Sigmoid colon (tissue), 7 donors: ENCODE measurements around the gene KCTD2. TPM values are rescaled to one million over a fixed set of nuclear protein-coding genes. Genes with fewer than 3 reads are reported as not detected.

Experiments
- DNase-seq: peaks from one replicate; pipeline ENCODE4 v3.0.0-alpha.2; 2019
- H3K27ac ChIP-seq, 4 donors: fragments of 200-600 bp; sonication (generic); one replicate each; pipeline ENCODE4 v1.5.1; 2016 to 2019; ENCODE audit warnings: mild to moderate bottlenecking in 1 of 4
- H3K27me3 ChIP-seq, 3 donors: fragments of 200-600 bp; sonication (generic); one replicate each; pipeline ENCODE4 v1.5.1; 2019; ENCODE audit warnings: mild to moderate bottlenecking in 1 of 3
- H3K36me3 ChIP-seq, 4 donors: fragments of 200-600 bp; sonication (generic); one replicate each; pipeline ENCODE4 v1.5.1; 2016 to 2019
- H3K4me1 ChIP-seq, 4 donors: fragments of 200-600 bp; sonication (generic); one replicate each; pipeline ENCODE4 v1.5.1; 2017 to 2019
- H3K4me3 ChIP-seq, 4 donors: fragments of 200-600 bp; sonication (generic); one replicate each; pipeline ENCODE4 v1.5.1; 2017 to 2019; ENCODE audit warnings: mild to moderate bottlenecking in 2 of 4, moderate library complexity in 1 of 4
- H3K9me3 ChIP-seq, 4 donors: fragments of 200-600 bp in 3 of 4; sonication (generic) in 3 of 4; one replicate each; pipeline versions ENCODE4 v1.5.1 to v1.6.1; 2013 to 2019
- EP300 ChIP-seq, 4 donors: sonication (generic); formaldehyde crosslinking; IDR thresholded peaks; one replicate each; pipeline ENCODE4 v1.6.1; 2017; ENCODE audit warnings: antibody characterized with exemption in 4 of 4
- POLR2A ChIP-seq, 2 donors: fragments of 450-650 bp; IDR thresholded peaks; one replicate each; pipeline ENCODE4 v1.6.1; 2016; ENCODE audit warnings: antibody characterized with exemption in 2 of 2, mild to moderate bottlenecking in 2 of 2, moderate library complexity in 2 of 2
- POLR2AphosphoS5 ChIP-seq, 4 donors: sonication (generic); formaldehyde crosslinking; IDR thresholded peaks; one replicate each; pipeline ENCODE4 v1.6.1; 2017; ENCODE audit warnings: antibody characterized with exemption in 4 of 4
- WGBS, 2 donors: extraction: QIAGEN DNeasy Blood & Tissue Kit; methylation state at CpG; one replicate each; pipeline ENCODE4 v1.1.7; 2013; 5-methylcytosine and 5-hydroxymethylcytosine counted together
- intact Hi-C: fragments of 100-400 bp; cut with DNase I; formaldehyde crosslinking; loops from one replicate; pipeline ENCODE4 v1.15.1; 2023
- polyA plus RNA-seq, 3 donors: library from polyadenylated mRNA; stranded (reverse); fragments of 200-250 nt; gene quantifications; one replicate each; pipeline ENCODE4 v1.2.3, GENCODE V29; 2013
- total RNA-seq, 4 donors: library from RNA; depleted of rRNA; stranded (reverse); fragments of >200 nt; gene quantifications; one replicate each; pipeline ENCODE4 v1.1.0, GENCODE V29; 2016
- TF ChIP-seq, protein P1 (sequence below), 4 experiments: fragments of 450-650 bp in 3 of 4; fragments of 200-600 bp in 1 of 4; IDR thresholded peaks; one replicate each; pipeline ENCODE4 v1.5.1; 2016 to 2019; ENCODE audit warnings: antibody characterized with exemption in 4 of 4, mild to moderate bottlenecking in 3 of 4, moderate library complexity in 2 of 4
- donor health status: healthy with polysubstance abuse.
- donor health status: Bipolar disorder and iron deficiency.
- donor health status: healthy.

The KCTD2 gene
- total and polyA plus RNA-seq, 7 donors: 12.5 to 25.5 (median 21.3) TPM

DNA sequence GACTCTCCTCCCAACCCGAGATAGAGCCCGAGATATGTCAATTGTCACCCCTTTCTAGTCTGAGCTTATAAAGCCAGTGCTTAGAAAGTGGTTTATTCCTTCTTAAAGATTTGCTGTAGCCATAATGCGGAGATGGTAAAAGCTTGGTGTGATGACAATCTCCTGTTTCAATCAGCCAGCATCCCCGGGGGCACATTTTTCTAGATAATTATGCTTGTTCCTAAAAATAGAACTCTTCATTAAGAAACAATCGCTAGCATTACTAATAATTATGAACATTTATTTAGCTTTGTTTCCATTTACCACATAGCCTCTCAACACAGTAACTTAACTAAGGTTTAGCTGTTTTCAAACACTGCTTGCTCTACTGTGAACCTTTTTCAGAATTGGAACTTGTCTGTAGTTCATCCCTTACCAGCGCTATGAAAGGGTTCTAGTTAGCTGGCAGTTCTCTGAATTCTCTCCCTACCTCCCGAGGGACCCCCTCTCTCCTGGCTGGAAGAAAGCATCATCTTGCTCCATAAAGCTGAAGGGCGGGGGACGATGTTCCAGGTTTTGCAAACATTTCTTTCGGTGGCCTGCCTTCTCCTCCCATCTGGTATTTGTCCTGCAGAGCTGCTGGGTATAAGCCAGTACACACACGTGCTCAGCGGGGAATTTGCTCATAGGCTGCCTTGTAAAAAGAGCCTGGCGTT is 35.5 kb upstream of the KCTD2 start:
- TF ChIP-seq POLR2A (IDR thresholded peaks at IDR 0.05) (no peak), POLR2AphosphoS5 (IDR thresholded peaks at IDR 0.05) (peak in 3 of 4 donors; percentile 77 to 82 (median 78)), EP300 (IDR thresholded peaks at IDR 0.05) (peak in 3 of 4 donors; percentile 19 to 40 (median 38))
- TF ChIP-seq, protein P1, sequence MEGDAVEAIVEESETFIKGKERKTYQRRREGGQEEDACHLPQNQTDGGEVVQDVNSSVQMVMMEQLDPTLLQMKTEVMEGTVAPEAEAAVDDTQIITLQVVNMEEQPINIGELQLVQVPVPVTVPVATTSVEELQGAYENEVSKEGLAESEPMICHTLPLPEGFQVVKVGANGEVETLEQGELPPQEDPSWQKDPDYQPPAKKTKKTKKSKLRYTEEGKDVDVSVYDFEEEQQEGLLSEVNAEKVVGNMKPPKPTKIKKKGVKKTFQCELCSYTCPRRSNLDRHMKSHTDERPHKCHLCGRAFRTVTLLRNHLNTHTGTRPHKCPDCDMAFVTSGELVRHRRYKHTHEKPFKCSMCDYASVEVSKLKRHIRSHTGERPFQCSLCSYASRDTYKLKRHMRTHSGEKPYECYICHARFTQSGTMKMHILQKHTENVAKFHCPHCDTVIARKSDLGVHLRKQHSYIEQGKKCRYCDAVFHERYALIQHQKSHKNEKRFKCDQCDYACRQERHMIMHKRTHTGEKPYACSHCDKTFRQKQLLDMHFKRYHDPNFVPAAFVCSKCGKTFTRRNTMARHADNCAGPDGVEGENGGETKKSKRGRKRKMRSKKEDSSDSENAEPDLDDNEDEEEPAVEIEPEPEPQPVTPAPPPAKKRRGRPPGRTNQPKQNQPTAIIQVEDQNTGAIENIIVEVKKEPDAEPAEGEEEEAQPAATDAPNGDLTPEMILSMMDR (IDR thresholded peaks at IDR 0.05): no peak
- H3K4me3 ChIP-seq: peak overlapping the region; percentile 76 to 82 (median 78)
- peaks cover 0 to 2% (median 0%) of the 10 kb centered on the region in 4 donors for H3K36me3 ChIP-seq
- H3K27me3 ChIP-seq: no peaks in the 10 kb centered on the region
- 41 to 49% methylated on average over 13 of the region's 13 CpGs for WGBS, 2 donors
- peak overlapping the region; percentile 93 to 99 (median 96) for H3K27ac ChIP-seq
- H3K9me3 ChIP-seq: no peaks in the 10 kb centered on the region
- DNase-seq: peak; percentile 95
- H3K4me1 ChIP-seq: peaks cover 0 to 34% (median 29%) of the 10 kb centered on the region in 4 donors
- intact Hi-C loops: loop anchor here (1.0 kb wide), 2 partner anchors 21 to 23 kb away; no protein-coding TSS in a partner anchor

DNA sequence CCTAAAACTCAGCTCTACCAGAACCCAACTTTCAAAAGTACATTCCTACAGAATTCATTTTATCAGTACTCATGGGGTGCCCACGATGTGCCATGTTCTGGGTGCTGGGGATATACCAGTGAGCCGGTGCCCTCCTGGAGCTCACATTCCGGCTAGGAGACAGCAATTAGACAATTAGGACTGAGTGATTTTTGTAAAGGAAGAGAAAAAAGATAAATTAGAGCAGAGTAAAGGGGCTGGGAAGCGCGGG is 35.0 kb upstream of the KCTD2 start:
- TF ChIP-seq, protein P1 (IDR thresholded peaks at IDR 0.05): no peak
- TF ChIP-seq EP300 (IDR thresholded peaks at IDR 0.05) (no peak), POLR2AphosphoS5 (IDR thresholded peaks at IDR 0.05) (no peak), POLR2A (IDR thresholded peaks at IDR 0.05) (no peak)
- no peak for DNase-seq
- Histone ChIP-seq H3K36me3 (peaks cover 0 to 7% (median 0%) of the 10 kb centered on the region in 4 donors), H3K27ac (peak overlapping the region; percentile 93 to 99 (median 96)), H3K27me3 (no peaks in the 10 kb centered on the region), H3K9me3 (no peaks in the 10 kb centered on the region), H3K4me1 (peaks cover 0 to 34% (median 29%) of the 10 kb centered on the region in 4 donors), H3K4me3 (peak overlapping the region; percentile 76 to 82 (median 78))
- intact Hi-C loops: loop anchor here (1.0 kb wide), 2 partner anchors 20 to 24 kb away; no protein-coding TSS in a partner anchor
- 19 to 27% methylated on average over 5 of the region's 5 CpGs for WGBS, 2 donors

DNA sequence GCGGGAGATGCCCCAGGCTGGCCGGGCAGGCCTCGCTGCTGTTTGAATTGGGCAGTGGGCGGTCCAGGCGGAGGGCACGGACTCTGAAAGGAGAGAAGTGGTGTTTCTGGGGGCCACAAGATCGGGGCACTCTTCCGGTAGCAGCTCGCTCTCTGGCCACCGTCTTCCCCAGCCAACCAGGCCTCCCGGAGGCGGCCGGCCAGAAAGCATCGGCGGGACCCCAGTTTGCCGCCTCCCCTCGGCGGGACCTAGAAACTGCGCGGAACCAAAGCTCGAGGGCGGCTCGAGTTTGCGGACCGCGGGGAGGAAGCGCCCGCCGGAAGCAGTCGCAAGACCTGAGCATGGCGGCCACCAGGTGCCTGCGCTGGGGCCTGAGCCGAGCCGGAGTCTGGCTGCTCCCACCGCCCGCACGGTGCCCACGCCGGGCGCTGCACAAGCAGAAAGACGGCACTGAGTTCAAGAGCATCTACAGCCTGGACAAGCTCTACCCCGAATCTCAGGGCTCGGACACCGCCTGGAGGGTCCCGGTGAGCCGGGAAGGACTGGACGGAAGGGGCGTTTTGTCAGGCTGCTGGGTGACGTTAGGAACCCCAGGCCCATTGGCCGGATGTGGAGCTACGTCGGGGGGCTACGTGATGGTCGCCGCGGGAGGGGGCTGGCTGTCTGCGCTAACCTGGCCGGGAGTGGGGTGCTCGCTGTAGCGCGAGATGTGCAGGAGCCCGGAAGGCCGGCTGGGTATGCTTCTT is 34.5 kb upstream of the KCTD2 start, which contains the start of gene MRPL58:
MRPL58 (plus strand) TSS at position 325 of the 746 bp plus-strand sequence; CDS start at position 342, 17 bp downstream.
- DNase-seq: peak; percentile 93
- 1 to 2% methylated on average over 63 of the region's 63 CpGs for WGBS, 2 donors
- Histone ChIP-seq H3K4me1 (peaks cover 0 to 34% (median 29%) of the 10 kb centered on the region in 4 donors), H3K27me3 (no peaks in the 10 kb centered on the region), H3K27ac (peak within 1 kb of the TSS; percentile 93 to 99 (median 96)), H3K9me3 (no peaks in the 10 kb centered on the region), H3K4me3 (peak within 1 kb of the TSS; percentile 76 to 82 (median 78)), H3K36me3 (peaks cover 0 to 12% (median 0%) of the 10 kb centered on the region in 4 donors)
- TF ChIP-seq, protein P1 (IDR thresholded peaks at IDR 0.05): peak; percentile 51 to 73 (median 57)
- TF ChIP-seq POLR2AphosphoS5 (IDR thresholded peaks at IDR 0.05) (peak; percentile 59 to 79 (median 72)), POLR2A (IDR thresholded peaks at IDR 0.05) (peak in 1 of 2 donors; percentile 5), EP300 (IDR thresholded peaks at IDR 0.05) (no peak)
- intact Hi-C loops: loop anchor here (1.0 kb wide), 3 partner anchors 20 to 51 kb away; no protein-coding TSS in a partner anchor

GRCh38 chr17:75013092-75013559 is 33.9 kb upstream of the KCTD2 start:
- Histone ChIP-seq H3K4me3 (peak overlapping the region; percentile 76 to 82 (median 78)), H3K36me3 (peaks cover 0 to 18% (median 0%) of the 10 kb centered on the region in 4 donors), H3K9me3 (no peaks in the 10 kb centered on the region), H3K27ac (peak overlapping the region; percentile 93 to 99 (median 96)), H3K27me3 (no peaks in the 10 kb centered on the region), H3K4me1 (peaks cover 0 to 34% (median 29%) of the 10 kb centered on the region in 4 donors)
- DNase-seq: no peak
- TF ChIP-seq POLR2AphosphoS5 (IDR thresholded peaks at IDR 0.05): no peak
- TF ChIP-seq POLR2A (IDR thresholded peaks at IDR 0.05): no peak
- TF ChIP-seq, protein P1 (IDR thresholded peaks at IDR 0.05): no peak
- TF ChIP-seq EP300 (IDR thresholded peaks at IDR 0.05): no peak
- 0 to 1% methylated on average over 10 of the region's 10 CpGs for WGBS, 2 donors
- intact Hi-C loops: loop anchor here (1.0 kb wide), 1 partner anchor 52 kb away; no protein-coding TSS in a partner anchor
